C1 segment of cervical spinal cord (tissue), 14 donors: ENCODE data around the gene DHRS3.

Experiments used
- DNase-seq, 14 donors: peaks; one replicate each; lab custom pipeline; 2025; lab: John Stamatoyannopoulos, UW

The DHRS3 gene

DNA sequence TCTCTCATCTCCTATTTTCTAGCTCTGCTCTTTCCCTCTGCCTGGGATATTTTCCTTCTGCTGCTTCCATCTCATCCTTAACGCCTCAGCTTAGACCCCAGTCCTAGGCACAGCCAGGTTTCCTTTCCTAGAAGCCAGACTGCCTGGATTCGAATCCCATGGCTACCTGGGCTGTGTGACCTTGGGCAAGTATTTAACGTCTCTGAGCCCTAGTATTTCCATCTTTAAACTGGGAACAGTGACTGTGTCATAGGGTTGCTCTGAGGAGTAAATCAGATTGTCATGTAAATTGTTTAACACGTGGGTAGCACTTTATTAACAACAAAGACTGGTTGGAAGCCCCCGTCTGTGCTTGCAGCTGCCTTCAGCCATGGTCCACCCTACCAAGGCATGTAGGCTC lies 18.4 kb downstream of the DHRS3 start:
- DNase-seq = no peak

DNA sequence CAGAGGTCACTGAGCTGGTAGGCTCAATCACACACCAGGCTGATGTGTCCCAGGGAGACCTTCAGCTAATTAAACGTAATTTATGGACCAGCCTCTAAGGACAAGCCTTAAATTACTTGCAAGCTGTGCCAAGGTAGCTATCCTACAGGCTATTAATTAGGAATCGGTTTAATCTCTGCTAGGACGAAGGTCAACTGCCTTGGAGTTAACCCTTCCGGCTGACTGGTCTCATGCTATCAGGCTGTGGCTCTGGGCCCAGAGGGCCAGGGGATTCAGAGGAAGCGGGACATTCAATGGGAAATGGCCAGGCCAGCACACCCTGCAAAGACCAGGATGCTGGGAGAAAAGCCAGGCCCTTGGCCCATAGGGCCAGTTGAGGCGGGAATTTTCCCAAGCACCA lies 19.0 kb downstream of the DHRS3 start:
- no peak for DNase-seq

DNA sequence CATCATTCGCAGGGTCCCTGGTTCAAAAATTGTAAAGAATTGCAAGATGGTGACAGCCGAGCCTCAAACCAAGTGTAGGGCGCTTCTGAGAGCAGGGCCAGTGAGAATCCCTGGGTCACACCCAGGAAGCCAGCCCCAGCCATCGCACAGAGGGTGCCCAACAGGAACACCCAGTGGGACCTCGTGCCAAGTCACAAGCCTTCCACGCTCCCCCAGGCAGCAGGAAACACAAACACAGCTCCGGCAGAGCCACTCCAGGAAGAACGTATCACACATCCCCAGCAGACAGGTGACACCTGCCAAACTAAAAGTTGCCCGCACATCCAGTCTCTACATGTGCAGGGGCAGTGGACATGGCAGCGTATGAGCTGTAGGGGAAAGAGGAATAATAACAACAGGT lies 20.2 kb downstream of the DHRS3 start:
- DNase-seq = peak in 7 of 14 donors; percentile 1 to 49 (median 27)

DNA sequence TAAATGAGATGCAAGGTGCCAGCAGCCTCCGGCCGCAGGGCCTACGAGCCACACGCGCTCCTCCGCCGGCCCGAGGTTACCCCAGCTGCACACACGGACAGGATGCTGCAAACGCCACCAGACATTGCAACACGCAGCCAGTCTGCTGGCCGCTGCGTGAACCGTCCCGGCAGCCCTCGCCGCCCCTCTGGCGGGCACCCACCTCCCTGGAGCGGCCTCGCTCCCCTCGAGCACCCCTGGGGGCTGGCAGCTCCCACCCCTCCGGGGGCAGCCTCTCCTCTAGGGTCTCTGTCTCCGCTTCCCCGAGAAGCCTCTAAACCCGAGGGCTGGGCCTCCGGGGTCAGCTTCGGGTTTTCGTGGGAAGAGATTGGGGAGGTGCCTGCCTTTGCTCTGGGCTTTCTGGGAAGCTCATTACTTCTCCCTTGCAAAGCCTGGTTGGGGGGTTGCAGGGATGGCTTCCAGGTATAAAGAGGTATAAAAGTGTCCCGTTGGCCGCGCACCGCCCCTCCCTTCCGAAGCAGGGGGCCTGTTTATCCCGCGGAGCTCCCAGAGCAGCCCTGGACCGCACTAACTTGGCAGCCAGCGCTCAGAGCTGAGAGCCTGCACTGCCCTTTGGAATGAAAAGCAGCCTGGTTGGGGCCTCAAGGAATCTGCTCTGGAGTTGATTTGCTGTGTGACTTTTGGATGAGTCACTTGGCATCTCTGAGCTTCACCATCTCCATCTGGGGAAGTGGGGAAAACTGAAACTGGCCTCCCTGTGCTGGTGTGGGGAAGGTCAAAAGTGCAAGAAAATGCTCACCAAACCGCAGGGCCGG lies 21.8 kb downstream of the DHRS3 start:
- DNase-seq = peak in 10 of 14 donors; percentile 31 to 73 (median 58)

DNA sequence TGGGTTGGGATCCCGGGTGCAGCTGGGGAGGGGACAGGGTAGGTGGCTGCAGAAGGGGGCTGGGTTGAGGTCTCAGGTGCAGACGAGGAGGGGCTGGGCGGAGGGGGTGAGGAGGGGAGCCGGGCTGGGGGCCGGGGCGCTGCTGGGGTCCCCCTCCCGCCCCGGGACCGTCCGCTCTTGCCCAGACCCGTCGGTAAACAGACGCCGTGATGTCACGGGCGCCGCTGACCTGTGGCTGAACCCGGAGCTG lies 22.3 kb downstream of the DHRS3 start:
- peak in 2 of 14 donors; percentile 46 to 59 for DNase-seq

DNA sequence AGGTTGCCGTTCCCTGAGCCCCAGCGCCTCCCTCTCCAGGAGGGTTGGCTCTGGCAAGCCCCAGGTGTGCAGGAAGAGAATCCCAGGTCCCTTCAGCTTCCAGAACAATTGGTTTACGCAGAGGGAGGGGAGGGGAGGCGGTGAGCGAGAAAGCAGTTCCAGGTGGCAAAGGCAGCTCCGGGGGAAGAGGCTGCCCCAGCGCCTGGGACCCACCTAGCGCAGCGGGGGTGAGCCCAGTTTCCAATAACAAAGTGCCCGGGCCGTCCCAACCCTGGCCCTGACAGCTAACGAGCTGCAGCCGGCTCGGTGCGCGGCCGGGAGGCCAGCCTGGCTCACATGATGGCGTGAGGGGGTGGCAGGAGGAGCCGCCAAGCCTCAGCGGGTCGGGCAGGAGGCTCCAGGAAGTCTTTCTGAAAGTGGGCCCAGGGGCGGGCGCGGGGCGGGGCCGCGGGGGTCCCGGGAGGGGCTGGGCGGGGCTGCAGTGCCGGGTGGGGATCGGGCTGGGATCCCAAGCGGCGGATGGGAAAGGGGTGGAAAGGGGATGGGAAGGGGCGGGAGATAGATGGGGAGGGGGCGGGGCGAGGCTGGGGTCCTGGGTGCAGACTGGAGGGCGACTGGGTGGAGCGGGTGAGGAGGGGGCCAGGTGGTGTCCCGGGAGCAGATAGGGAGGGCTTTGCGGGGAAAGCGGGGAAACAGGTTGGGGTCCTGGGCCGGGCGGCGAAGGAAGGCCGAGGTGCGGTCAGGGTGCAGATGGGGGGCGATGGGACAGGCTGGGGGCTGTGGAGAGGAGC lies 22.8 kb downstream of the DHRS3 start:
- peak in 9 of 14 donors; percentile 20 to 75 (median 63) for DNase-seq

DNA sequence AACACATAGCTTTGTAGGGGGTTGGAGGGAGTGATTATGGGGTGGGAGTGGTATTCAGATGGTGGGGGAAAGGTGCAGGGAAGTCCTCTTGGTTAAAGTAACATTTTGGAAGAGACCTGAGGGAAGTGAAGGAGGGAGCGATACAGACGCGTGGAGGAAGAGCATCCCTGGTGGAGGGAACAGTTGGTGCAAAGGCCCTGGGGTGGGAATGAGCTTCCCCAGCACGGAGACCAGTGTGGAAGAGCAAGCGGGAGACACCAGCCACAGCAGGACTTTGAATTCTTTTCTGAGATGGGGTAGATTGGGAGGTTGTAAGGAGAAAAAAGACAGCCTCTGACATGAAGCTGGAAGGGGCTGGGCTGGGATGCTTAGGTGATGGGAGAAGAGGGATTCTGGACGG lies 23.5 kb downstream of the DHRS3 start:
- no peak for DNase-seq

DNA sequence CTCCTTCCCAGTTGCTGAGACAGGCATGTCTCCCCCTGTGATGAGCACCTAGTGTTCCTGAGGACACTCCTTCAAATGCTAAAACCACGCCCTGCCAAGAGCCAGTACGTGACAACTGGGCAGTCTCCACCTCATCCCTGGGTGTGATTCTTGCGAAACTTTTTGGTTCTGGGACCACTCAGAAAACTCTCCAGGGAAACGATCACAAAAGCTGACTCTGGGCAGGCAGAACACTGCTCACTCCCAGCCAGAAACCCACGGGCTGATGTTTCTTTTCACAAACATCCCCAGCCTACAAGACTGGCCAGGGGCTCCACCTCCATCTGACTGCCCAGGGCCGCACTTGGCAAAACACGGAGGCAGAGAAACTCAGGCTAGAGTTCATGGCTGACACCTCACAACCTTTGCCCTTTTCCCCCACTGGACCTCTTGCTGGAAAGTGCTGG lies 24.4 kb downstream of the DHRS3 start:
- DNase-seq = peak in 6 of 14 donors; percentile 4 to 60 (median 32)

DNA sequence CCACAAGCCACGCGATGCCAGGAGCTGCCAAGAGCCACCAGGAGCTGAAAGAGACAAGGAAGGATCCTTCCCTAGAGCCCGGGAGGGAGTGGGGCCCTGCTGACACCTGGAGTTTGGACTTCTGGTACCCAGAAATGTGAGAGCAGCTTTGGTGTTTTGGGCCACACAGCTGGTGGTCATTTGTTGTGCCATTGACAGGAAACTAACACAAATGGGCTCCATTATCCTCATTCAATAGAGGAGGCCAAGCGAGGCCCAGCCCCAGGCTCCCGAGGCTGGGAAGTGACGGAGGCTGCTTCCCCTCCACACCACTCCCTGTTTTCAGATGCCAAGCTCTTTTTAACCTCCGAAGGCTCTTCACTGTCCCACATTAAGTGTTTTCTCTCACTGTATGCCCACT lies 25.5 kb downstream of the DHRS3 start:
- DNase-seq = peak in 1 of 14 donors; percentile 67

DNA sequence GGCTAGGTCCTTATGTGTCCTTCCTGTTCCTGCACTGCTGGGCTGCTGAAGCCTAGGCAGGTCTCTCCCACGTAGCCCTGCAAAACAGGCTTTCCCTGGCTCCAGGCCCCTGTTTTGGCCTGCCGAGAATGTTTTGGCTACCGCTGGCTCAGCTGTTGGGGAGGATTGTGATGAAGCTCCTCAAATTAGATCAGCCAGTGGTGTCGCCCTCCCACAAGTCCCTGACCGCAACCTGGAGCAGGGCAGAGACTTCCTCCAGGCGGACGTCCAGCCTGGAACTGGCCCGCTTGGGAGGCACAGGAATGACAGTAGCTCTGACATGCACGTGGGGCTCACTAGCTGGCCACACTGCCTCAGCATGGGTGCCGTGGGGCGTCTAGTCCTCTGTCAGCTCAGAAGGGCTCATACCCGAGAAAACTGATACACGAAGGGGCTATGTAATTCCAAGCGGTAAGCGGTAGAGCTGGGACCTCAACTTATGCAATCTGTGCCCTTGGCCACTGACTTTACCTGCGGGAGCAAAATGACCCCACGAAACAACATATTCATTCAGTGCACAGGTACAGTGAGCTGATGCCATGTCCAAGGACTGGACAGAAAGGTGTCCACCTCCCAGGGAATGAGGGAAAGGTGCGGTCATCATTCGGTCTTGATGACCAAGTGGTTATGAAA lies 26.6 kb downstream of the DHRS3 start:
- DNase-seq = peak in 5 of 14 donors; percentile 15 to 52 (median 32)

DNA sequence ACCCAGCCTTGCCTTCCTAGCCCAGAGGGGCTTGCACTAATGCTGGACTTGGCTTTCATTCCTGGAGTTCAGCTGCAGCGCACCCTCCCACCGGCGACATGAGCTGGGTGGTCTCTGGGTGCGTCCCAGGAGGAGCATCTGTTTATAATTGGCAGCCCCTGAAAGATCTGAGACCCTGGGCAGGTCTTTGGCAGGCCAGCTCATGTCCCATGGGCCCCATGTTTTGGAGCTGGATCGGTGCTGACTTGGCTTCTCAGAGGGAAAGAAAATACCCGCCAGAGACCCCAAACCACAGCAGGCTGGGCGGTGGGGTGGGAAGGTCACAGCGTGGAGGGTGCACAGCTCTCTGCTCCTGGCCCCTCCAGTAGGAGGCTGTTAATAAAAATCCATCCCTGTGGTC lies 29.3 kb downstream of the DHRS3 start:
- DNase-seq = no peak

DNA sequence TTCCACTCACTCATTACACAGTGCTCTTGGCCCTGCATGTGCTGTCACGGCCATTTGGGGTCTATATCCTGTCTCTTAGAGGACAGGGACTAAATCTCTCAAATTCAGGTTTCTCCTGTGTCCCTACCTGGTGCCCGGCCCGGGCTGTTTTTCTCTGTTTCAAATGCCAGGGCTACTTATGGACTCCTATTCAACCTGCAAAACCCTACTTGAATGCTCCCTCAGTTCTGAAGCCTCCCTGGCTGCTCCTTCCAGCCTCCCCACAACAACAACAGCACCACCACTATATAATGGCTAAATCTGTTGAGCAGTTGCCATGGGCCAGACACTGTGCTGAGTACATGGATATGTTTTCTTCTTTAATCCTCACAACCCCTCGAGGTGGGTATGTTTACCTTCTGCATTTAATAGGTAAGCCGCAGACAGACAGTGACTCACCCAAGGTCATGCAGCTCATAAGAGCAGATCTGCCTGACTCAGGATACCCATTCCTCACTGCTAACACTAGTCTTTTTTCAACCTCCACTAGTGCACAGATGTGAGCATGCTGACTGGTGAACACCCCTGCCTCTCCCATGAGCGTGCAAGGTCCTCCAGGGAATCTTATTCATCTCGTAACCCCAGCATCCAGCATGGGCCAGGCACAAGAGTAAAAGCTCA lies 29.9 kb downstream of the DHRS3 start:
- no peak for DNase-seq

DNA sequence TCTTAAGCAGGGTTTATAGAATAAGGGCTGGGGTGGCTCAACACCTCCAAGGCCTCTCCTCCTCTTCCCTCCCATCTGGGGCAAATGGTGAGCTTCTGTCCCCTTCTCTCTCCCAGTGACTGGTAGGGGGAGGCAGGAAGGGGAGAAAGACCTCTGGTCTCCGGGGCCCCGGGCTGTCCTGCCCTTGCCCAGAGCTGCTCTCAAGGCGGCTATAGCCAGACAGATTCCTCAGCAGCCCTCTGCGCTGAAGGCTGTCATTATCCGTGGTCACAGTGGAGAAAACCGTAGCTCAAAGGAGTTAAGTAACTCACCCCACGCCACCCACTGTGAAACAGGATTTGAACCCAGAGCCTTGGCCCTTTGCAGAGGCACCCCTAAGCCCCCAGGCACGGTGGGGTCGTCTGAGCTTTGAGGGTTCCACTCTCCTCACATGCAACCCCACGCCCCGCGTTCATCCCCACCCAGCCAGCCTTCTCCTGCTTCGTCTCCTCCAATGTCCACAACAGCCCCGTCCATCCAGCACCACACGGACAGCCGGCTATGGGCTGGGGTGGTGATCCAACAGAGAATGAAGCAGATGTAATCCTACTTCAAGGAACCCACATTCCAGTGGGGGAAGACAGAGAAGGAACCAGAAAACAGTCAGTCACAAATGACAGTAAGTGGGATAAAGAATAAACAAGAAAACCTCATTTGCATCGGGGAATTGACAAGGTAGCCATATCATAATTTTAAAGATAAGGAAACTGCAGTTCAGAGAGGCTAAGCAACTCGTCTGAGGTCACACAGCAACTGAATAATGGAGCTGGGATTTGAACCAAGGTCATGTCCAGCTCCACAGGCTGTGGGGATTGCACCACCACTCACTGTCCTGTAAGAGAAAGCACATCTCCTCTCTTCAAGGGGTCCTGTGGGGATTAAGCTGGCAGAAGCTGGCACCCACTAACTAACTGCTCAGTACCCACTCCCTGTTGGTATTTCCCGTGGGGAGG lies 31.8 kb downstream of the DHRS3 start:
- DNase-seq = no peak

DNA sequence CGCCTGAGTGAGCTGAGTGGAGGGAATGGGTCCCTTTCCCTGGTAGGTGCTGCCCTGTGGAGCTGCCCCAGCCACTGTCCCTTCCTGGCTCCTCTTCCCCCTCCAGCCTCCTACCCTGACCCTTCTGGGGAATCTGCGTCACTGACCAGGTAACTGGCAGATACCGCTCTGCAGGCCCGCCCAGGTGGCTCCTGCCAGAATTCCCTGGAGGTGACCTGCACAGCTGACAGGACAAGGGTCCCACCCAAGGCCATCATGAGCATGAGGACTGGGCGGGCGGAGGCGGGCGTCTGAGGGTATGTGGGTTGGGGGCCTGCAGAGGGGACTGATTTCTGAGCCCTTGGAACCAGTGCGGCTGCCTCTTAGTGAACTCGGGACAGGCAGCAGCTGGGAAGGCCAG lies 32.5 kb downstream of the DHRS3 start:
- no peak for DNase-seq

DNA sequence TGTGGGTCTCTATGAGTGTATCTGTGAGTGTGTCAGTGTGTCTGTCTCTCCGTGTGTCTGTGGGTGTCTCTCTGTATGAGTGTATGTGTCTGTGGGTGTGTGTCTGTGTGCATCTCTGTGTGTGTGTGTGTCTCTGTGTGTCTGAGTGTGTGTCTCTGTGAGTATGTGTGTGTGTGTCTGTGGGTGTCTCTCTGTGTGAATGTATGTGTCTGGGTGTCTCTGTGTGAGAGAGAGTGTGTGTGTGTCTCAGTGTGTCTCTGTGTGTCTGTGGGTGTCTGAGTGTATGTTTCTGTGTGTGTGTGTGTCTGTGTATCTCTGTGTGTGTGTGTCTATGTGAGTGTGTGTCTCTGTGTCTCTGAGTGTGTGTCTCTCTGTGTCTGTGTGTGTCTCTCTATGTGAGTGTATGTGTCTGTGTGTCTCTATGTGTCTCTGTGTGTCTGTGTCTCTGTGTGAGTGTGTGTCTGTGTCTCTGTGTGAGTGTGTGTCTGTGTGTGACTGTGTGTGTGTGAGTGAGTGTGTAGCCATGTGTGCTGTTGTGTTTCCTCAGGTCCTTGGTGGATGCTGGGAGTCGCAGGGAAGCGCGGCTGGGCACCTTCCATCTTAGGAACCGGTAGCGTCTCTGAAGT lies 33.0 kb downstream of the DHRS3 start:
- no peak for DNase-seq

DNA sequence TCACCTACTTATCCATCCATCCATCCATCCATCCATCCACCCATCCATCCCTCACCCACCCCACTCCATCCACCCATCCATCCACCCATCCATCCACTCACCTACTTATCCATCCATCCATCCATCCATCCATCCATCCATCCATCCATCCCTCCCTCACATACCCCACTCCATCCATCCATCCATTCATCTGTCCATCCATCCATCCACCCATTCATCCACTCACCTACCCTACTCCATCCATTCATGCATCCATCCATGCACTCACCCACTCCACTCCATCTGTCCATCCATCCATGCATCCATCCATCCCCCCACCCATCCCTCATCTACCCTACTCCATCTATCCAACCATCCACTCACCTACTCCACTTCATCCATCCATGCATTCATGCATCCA lies 34.5 kb downstream of the DHRS3 start:
- DNase-seq = no peak

DNA sequence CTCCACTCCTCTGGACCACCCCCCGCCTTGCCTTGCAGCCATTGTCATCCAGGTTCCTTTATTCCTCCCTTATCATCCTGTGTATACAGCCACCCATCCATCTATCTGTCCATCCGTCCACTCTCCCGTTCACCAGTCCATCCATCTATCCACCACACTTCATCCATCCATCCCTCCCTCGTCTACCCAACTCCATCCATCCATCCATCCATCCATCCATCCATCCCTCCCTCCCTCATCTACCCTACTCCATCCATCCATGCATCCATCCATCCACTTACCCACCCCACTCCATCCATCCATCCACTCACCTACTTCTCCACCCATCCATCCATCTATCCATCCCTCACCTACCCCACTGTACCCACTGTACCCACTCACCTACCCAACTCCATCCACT lies 35.4 kb downstream of the DHRS3 start:
- DNase-seq = no peak

DNA sequence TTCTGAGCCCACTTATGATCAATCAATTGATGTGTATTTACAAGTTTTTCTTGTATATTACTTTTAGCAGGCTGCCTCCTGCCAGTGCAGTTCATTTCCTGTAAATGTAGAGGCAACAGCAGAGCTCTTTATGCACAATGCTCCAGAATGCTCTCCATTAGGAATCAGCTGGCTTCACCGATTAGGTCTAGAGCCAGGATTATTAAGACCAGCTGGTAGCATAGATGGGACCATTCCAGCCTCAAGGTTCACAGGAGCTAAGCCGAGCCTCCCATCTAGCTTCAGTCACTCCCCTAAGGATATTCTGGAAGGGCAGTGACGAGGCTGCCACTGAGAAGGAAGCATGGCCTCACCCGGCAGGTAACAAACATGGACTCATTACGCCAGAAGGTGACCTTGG lies 36.8 kb downstream of the DHRS3 start:
- DNase-seq = no peak

DNA sequence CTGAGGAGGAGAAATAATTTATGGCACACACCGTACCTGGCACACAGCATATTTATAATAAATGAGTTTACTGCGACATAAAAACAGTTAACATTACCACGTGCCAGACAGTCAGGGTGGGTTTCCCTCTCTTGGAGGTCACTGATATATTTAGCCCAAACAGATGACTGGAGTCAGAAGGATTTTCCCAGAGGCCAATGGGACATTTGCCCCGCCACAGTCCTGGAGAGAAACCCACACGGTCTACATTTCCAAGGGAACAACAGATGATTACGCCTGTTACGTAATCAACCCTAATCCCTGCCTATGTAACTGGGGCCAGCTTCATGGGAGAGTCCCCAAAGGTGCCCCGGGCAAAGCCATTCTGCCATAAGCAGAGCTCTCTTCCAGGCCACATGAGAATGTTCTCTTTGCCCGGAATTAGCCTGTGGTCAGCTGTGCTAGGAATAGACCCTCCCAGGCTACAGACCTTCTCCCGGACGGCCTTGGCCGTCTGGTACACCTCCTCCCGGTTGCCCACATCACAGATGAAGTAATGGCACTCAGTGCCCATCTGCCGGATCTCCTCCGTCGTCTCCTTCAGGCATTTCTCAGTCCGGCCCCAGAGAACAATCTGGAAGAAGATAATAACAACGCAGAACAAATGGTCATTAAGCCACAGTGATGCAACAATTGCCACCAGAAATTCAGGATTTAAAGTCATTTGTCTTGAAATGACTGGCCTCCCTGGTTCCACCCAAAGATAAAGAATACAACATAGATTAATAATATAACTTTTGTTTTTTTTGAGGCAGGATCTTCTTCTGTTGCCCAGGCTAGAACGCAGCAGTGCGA lies 37.7 kb downstream of the DHRS3 start:
- no peak for DNase-seq
